Measurements from ENCODE around the gene LRIG2.

DNA sequence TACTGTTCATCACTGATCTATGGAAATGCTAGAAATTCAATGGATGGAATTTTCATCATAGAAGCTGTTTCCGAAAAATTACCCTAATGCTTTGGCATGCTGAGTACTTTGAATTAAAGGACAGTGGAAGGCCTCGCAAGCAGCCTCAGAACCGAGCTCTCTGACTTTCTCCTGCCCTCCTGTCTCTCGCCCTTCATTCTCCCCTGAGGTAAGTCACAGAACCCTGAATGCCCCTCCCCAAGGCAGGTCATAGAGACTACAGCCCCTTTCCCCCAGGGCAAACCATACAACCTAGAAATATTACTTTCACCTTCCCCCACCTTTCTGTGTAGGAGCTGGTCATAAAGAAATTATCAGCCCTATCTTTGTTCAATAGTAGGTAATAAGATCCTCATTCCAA lies 74.8 kb downstream of the LRIG2 start:
- TF ChIP-seq, protein P1, sequence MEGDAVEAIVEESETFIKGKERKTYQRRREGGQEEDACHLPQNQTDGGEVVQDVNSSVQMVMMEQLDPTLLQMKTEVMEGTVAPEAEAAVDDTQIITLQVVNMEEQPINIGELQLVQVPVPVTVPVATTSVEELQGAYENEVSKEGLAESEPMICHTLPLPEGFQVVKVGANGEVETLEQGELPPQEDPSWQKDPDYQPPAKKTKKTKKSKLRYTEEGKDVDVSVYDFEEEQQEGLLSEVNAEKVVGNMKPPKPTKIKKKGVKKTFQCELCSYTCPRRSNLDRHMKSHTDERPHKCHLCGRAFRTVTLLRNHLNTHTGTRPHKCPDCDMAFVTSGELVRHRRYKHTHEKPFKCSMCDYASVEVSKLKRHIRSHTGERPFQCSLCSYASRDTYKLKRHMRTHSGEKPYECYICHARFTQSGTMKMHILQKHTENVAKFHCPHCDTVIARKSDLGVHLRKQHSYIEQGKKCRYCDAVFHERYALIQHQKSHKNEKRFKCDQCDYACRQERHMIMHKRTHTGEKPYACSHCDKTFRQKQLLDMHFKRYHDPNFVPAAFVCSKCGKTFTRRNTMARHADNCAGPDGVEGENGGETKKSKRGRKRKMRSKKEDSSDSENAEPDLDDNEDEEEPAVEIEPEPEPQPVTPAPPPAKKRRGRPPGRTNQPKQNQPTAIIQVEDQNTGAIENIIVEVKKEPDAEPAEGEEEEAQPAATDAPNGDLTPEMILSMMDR (IDR thresholded peaks at IDR 0.05 in 8 of 11, conservative IDR thresholded peaks at IDR 0.05 in 3 of 11): no peak
- TF ChIP-seq POLR2A (IDR thresholded peaks at IDR 0.05) (no peak), POLR2AphosphoS5 (IDR thresholded peaks at IDR 0.05) (no peak)
